A673 (cell line): ENCODE data around the gene SMAD5. TPM values are rescaled to one million over a fixed set of nuclear protein-coding genes. Genes with fewer than 3 reads are reported as not detected.

Source experiments
- BruUV-seq: library from RNA; stranded (reverse); fragments of 400-500 nt; replicated peaks from 2 replicates; lab custom pipeline; 2021; lab: Mats Ljungman, UMichigan
- CTCF ChIA-PET: fragments of 300-600 bp; sonication (Branson Sonifier 250); formaldehyde crosslinking; loops from one replicate; lab custom pipeline; 2022; ENCODE audit warnings: antibody characterized with exemption; lab: Charles Lee
- POLR2A ChIA-PET: fragments of 300-600 bp; sonication (Branson Sonifier 250); formaldehyde crosslinking; loops from one replicate; lab custom pipeline; 2022; ENCODE audit warnings: antibody characterized with exemption; ENCODE audit not compliant: low non-redundant PET; lab: Charles Lee
- DNase-seq: peaks from one replicate; pipeline ENCODE4 v3.0.0-alpha.2; 2015; ENCODE audit warnings: low spot score
- H3K27ac ChIP-seq: fragments of 200-600 bp; sonication (generic); 2 replicates; pipeline ENCODE4 v1.5.1; 2016; ENCODE audit warnings: mixed run types, low read depth, mild to moderate bottlenecking, mixed read lengths, antibody characterized with exemption, low read length; ENCODE audit not compliant: poor library complexity, severe bottlenecking
- H3K27me3 ChIP-seq: fragments of 200-600 bp; sonication (generic); replicated peaks from 2 replicates; pipeline ENCODE4 v1.6.1; 2017; ENCODE audit warnings: mixed run types, low read depth, mild to moderate bottlenecking, mixed read lengths, antibody characterized with exemption, low read length; ENCODE audit not compliant: insufficient read depth, poor library complexity
- H3K36me3 ChIP-seq: fragments of 200-600 bp; sonication (generic); 2 replicates; pipeline ENCODE4 v1.6.1; 2016; ENCODE audit warnings: mixed run types, mild to moderate bottlenecking, mixed read lengths, antibody characterized with exemption, low read length; ENCODE audit not compliant: insufficient read depth, poor library complexity, severe bottlenecking
- H3K4me1 ChIP-seq: fragments of 200-600 bp; sonication (generic); 2 replicates; pipeline ENCODE4 v1.6.1; 2017; ENCODE audit warnings: mixed run types, mild to moderate bottlenecking, mixed read lengths, antibody characterized with exemption, low read length; ENCODE audit not compliant: insufficient read depth, poor library complexity, severe bottlenecking
- H3K4me3 ChIP-seq: fragments of 200-600 bp; sonication (generic); 2 replicates; pipeline ENCODE4 v1.5.1; 2016; ENCODE audit warnings: low read depth, mixed run types, mild to moderate bottlenecking, mixed read lengths, low read length; ENCODE audit not compliant: poor library complexity, severe bottlenecking
- H3K9me3 ChIP-seq: fragments of 200-600 bp; sonication (generic); 2 replicates; pipeline ENCODE4 v1.6.1; 2016; ENCODE audit warnings: mixed run types, low read depth, mild to moderate bottlenecking, mixed read lengths, antibody characterized with exemption, low read length; ENCODE audit not compliant: poor library complexity, severe bottlenecking
- CTCF ChIP-seq: fragments of 300-800, 200-600 bp; sonication (generic); conservative IDR thresholded peaks from 2 replicates; pipeline ENCODE4 v1.5.1; 2017; ENCODE audit warnings: low read depth, mild to moderate bottlenecking, antibody characterized with exemption, low read length, moderate library complexity, mixed read lengths
- EZH2 ChIP-seq: fragments of 200-600 bp; sonication (generic); IDR thresholded peaks from 2 replicates; pipeline ENCODE4 v1.6.1; 2017; ENCODE audit warnings: borderline replicate concordance, low read depth, mild to moderate bottlenecking, mixed read lengths, antibody characterized with exemption, low read length; ENCODE audit not compliant: poor library complexity, severe bottlenecking
- intact Hi-C: fragments of 100-400 bp; cut with micrococcal nuclease; formaldehyde crosslinking; loops from one replicate; pipeline ENCODE4 v1.10.0; 2022; ENCODE audit not compliant: unreplicated experiment
- total RNA-seq: library from RNA; stranded (reverse); gene quantifications from 2 replicates; pipeline ENCODE4 v1.2.3, GENCODE V29; 2021

SMAD5 gene
- total RNA-seq, 1 experiment from 2014 or later, result 72.0 TPM

- POLR2A ChIA-PET, result no interaction called here
- peaks cover 4% of the 10 kb centered on the region for H3K27me3 ChIP-seq
- CTCF ChIA-PET, result no interaction called here
These were observed 23.9 kb upstream of the SMAD5 start for GRCh38 chr5:136108766-136109165.

GRCh38 chr5:136109453-136110135, 23.1 kb upstream of the SMAD5 start:
- no peaks in the 10 kb centered on the region for H3K9me3 ChIP-seq
- no peak for DNase-seq
- peaks cover 7% of the 10 kb centered on the region for H3K27me3 ChIP-seq
- ChIA-PET POLR2A (no interaction called here), CTCF (no interaction called here)
- BruUV-seq, result no TSS peak
- no peaks in the 10 kb centered on the region for H3K36me3 ChIP-seq
- intact Hi-C loops, result no loop called here
- TF ChIP-seq EZH2 (no peak), CTCF (no peak)
- H3K27ac ChIP-seq, result no peak overlapping the region
- H3K4me1 ChIP-seq, result no peaks in the 10 kb centered on the region
- no peak overlapping the region for H3K4me3 ChIP-seq

More at GRCh38 chr5:136108766-136109165, 23.9 kb upstream of the SMAD5 start:
- no peaks in the 10 kb centered on the region for H3K9me3 ChIP-seq
- H3K36me3 ChIP-seq, result no peaks in the 10 kb centered on the region
- TF ChIP-seq EZH2, result no peak
- TF ChIP-seq CTCF, result no peak
- no TSS peak for BruUV-seq
- no peaks in the 10 kb centered on the region for H3K4me1 ChIP-seq
- H3K4me3 ChIP-seq, result no peak overlapping the region
- intact Hi-C loops, result no loop called here
- no peak for DNase-seq
- H3K27ac ChIP-seq, result no peak overlapping the region

DNA sequence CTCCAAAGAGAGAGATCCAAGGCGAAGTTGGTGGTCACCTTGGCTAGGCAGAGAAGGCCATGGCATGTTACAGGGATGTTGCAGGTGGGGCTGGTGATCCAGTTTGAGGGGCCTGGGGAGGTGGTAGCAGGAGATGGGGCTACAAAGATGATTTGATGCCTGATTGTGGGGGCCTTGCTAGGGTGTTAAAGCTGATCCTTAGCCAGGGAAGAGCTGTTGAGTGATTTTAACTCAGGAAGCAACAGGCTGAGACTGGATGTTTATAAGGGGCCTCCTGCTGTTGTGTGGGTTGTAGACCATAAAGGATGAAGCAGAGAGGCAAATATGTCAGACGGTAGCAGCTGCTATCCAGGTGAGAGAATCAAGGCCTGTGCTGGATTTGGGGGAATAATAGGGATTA, 19.0 kb upstream of the SMAD5 start:
- Histone ChIP-seq H3K9me3 (no peaks in the 10 kb centered on the region), H3K4me1 (no peaks in the 10 kb centered on the region), H3K36me3 (no peaks in the 10 kb centered on the region), H3K27ac (no peak overlapping the region), H3K4me3 (no peak overlapping the region), H3K27me3 (peaks cover 4% of the 10 kb centered on the region)
- TF ChIP-seq CTCF, result no peak
- TF ChIP-seq EZH2, result no peak
- BruUV-seq, result no TSS peak
- ChIA-PET CTCF (no interaction called here), POLR2A (no interaction called here)
- intact Hi-C loops, result no loop called here
- peak; percentile 16 for DNase-seq
